Small intestine (tissue), 16 donors: ENCODE measurements around the gene OR1A1. TPM values are rescaled to one million over a fixed set of nuclear protein-coding genes. Genes with fewer than 3 reads are reported as not detected.
"Not testable (repeated sequence)": the region's sequence is repeated elsewhere in the genome, so short reads cannot be mapped to it uniquely, and the experiment has no call there.

Source experiments
- DNase-seq, 2 donors: peaks; one replicate each; pipeline versions ENCODE4 v3.0.0 to v3.0.0-alpha.2; 2013
- FAIRE-seq: peaks from 2 replicates; lab custom pipeline; 2012; peaks lifted over from hg19 to GRCh38; lab: Jason Lieb, UNC
- H3K27ac ChIP-seq, 3 donors: one replicate each; pipeline ENCODE4 v1.5.1; 2013; ENCODE audit warnings: low read length in 2 of 3, mild to moderate bottlenecking in 2 of 3, control low read depth in 1 of 3, inconsistent platforms in 1 of 3, low read depth in 1 of 3, moderate library complexity in 1 of 3
- H3K27me3 ChIP-seq, 3 donors: one replicate each; pipeline ENCODE4 v1.6.1; 2013; ENCODE audit warnings: low read length in 3 of 3, inconsistent platforms in 1 of 3; ENCODE audit not compliant: control insufficient read depth in 3 of 3, insufficient read depth in 3 of 3
- H3K36me3 ChIP-seq, 3 donors: one replicate each; pipeline ENCODE4 v1.6.1; 2013; ENCODE audit warnings: low read length in 3 of 3, inconsistent platforms in 1 of 3, low read depth in 1 of 3, mild to moderate bottlenecking in 1 of 3, moderate library complexity in 1 of 3; ENCODE audit not compliant: control insufficient read depth in 3 of 3, insufficient read depth in 2 of 3
- H3K4me1 ChIP-seq, 3 donors: one replicate each; pipeline ENCODE4 v1.6.1; 2013; ENCODE audit warnings: low read length in 2 of 3, inconsistent platforms in 1 of 3, low read depth in 1 of 3, mild to moderate bottlenecking in 1 of 3, moderate library complexity in 1 of 3; ENCODE audit not compliant: control insufficient read depth in 3 of 3, insufficient read depth in 2 of 3
- H3K4me3 ChIP-seq, 3 donors: one replicate each; pipeline ENCODE4 v1.5.1; 2013; ENCODE audit warnings: low read length in 3 of 3, control low read depth in 1 of 3, inconsistent platforms in 1 of 3, low read depth in 1 of 3, mild to moderate bottlenecking in 1 of 3, moderate library complexity in 1 of 3
- H3K9me3 ChIP-seq, 2 donors: one replicate each; pipeline ENCODE4 v1.6.1; 2013; ENCODE audit warnings: low read depth in 1 of 2, low read length in 1 of 2; ENCODE audit not compliant: control insufficient read depth in 2 of 2, insufficient read depth in 1 of 2
- WGBS, 3 donors: extraction: QIAGEN DNeasy Blood & Tissue Kit; methylation state at CpG; one replicate each; pipeline ENCODE4 v1.1.7; 2013; 5-methylcytosine and 5-hydroxymethylcytosine counted together
- long read RNA-seq, 10 donors: transcript quantifications; one replicate each; lab custom pipeline, GENCODE V29; 2026
- polyA plus RNA-seq, 4 donors: library from polyadenylated mRNA; stranded (reverse) in 3 of 4; unstranded in 1 of 4; fragments of 200-250 nt in 3 of 4; fragments of 120-200 nt in 1 of 4; gene quantifications; one replicate each; pipeline versions ENCODE4 v1.2.1 to v1.2.3, GENCODE V29; 2013
- donor health status: healthy with polysubstance abuse.
- donor health status: control.
- donor health status: control.
- donor health status: Bipolar disorder and iron deficiency.
- donor health status: healthy.

OR1A1 gene, protein sequence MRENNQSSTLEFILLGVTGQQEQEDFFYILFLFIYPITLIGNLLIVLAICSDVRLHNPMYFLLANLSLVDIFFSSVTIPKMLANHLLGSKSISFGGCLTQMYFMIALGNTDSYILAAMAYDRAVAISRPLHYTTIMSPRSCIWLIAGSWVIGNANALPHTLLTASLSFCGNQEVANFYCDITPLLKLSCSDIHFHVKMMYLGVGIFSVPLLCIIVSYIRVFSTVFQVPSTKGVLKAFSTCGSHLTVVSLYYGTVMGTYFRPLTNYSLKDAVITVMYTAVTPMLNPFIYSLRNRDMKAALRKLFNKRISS
- polyA plus RNA-seq = not detected
- long read RNA-seq, donor 1 = 0 reads
- long read RNA-seq, donor 2 = 0 reads
- long read RNA-seq, donor 3 = 0 reads
- long read RNA-seq, donor 4 = 0 reads
- long read RNA-seq, donor 5 = 0 reads
- long read RNA-seq, donor 6 = 0 reads
- long read RNA-seq, donor 7 = 0 reads
- long read RNA-seq, donor 8 = 0 reads
- long read RNA-seq, donor 9 = 0 reads
- long read RNA-seq, donor 10 = 0 reads

DNA sequence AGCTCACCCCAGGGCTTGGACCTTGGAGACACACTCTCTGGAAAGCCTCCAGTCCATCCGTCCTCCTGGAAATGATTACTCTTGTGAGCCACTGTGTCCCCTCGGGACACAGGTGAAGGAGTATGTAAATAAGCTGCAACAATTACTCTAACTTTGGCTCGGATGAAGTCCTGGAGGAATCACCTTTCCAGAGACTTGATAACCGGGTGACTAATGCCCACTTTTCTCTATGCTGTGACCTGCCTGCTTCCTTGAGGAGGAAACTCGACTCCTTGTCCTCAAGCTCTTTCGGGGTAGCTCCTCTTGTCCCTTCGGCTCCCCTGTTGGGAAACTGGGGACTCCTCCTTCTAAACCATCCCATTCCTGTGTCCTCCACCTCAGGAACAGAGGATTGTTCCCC, at the start of gene OR1A1:
TSS of gene OR1A1 (plus strand) at position 301 of the 400 bp plus-strand sequence. CDS start 7,954 bp downstream, outside the sequence.
- H3K4me1 ChIP-seq = no peaks in the 10 kb centered on the region
- H3K27ac ChIP-seq = no peak within 1 kb of the TSS
- H3K9me3 ChIP-seq = peaks cover under 1% of the 10 kb centered on the region in 2 donors
- no peaks in the 10 kb centered on the region for H3K36me3 ChIP-seq
- 55 to 77% (median 62%) methylated on average over 7 of the region's 7 CpGs for WGBS, 3 donors
- FAIRE-seq (no peak), DNase-seq (no peak)
- no peaks in the 10 kb centered on the region for H3K27me3 ChIP-seq
- no peak within 1 kb of the TSS for H3K4me3 ChIP-seq

DNA sequence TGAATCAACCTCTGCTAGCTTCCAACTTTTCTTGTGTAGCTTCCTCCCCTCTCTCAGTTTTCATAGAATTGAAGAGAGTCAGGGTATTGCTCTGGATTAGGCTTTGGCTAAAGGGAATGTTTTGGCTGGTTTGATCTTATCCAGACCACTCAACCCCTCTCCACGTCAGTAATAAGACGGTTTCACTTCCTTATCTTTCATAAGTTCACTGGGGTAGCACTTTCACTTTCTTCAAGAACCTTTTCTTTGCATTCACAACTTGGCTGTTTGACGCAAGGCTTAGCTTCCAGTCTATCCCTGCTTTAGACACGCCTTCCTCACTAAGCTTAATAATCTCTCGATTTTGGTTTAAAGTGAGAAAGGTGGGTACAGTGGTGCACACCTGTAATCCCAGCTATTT, 39.9 kb upstream of the OR1A1 start:
- peaks cover 0 to 11% (median 0%) of the 10 kb centered on the region in 3 donors for H3K27me3 ChIP-seq
- DNase-seq = peak in 1 of 2 donors; percentile 13
- peaks cover 0 to 5% of the 10 kb centered on the region in 2 donors for H3K9me3 ChIP-seq
- H3K27ac ChIP-seq = no peak overlapping the region
- WGBS, 3 donors = 18 to 42% (median 21%) methylated on average over 5 of the region's 5 CpGs
- H3K4me3 ChIP-seq = no peak overlapping the region
- no peaks in the 10 kb centered on the region for H3K36me3 ChIP-seq
- no peak for FAIRE-seq
- H3K4me1 ChIP-seq = no peaks in the 10 kb centered on the region

- Histone ChIP-seq H3K36me3 (no peaks in the 10 kb centered on the region), H3K4me1 (no peaks in the 10 kb centered on the region), H3K4me3 (no peak overlapping the region), H3K27me3 (no peaks in the 10 kb centered on the region), H3K9me3 (no peaks in the 10 kb centered on the region), H3K27ac (no peak overlapping the region)
- no peak for FAIRE-seq
- WGBS, 3 donors = 7 to 37% (median 23%) methylated on average over 4 of the region's 4 CpGs
- DNase-seq = no peak
These were observed 17.5 kb upstream of the OR1A1 start for GRCh38 chr17:3189961-3190360.

- DNase-seq = no peak
- peaks cover 0 to 2% (median 0%) of the 10 kb centered on the region in 3 donors for H3K27me3 ChIP-seq
- no peaks in the 10 kb centered on the region for H3K36me3 ChIP-seq
- FAIRE-seq = no peak
- no peaks in the 10 kb centered on the region for H3K4me1 ChIP-seq
- H3K9me3 ChIP-seq = peaks cover under 1 to 6% of the 10 kb centered on the region in 2 donors
- WGBS, 3 donors = 71 to 78% (median 76%) methylated on average over 4 of the region's 4 CpGs
- no peak within 1 kb of the TSS for H3K4me3 ChIP-seq
- no peak within 1 kb of the TSS for H3K27ac ChIP-seq
These were observed 10.2 kb upstream of the OR1A1 start, which contains the start of gene OR1A2 for GRCh38 chr17:3197219-3197618. TSS of gene OR1A2 (plus strand) at chr17:3197519. CDS start at chr17:3197519, 0 bp downstream.

DNA sequence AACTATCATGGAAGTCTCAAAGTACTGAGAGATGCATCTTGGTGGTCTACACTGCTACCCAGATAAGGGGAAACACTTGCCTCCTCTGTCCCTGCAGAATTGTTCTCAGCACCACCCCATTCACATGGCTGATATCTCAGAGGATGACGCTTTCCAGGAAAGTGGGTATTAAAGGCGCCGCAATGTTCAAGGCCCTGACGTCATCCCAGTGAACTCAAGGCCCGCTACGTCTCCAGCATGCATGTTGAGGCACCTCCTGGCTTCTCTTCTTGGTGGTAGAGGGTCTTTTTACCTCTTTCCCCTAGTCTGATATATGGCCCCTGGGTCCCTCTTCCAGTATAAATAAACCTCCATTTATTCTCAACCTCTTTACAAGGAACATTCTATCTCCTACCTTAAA, 1.0 kb downstream of the OR1A1 start:
- FAIRE-seq = no peak
- no peak overlapping the region for H3K4me3 ChIP-seq
- 85 to 92% (median 90%) methylated on average over 6 of the region's 6 CpGs for WGBS, 3 donors
- no peak overlapping the region for H3K27ac ChIP-seq
- no peak for DNase-seq
- H3K27me3 ChIP-seq = no peaks in the 10 kb centered on the region
- no peaks in the 10 kb centered on the region for H3K36me3 ChIP-seq
- H3K9me3 ChIP-seq = no peaks in the 10 kb centered on the region
- H3K4me1 ChIP-seq = no peaks in the 10 kb centered on the region

DNA sequence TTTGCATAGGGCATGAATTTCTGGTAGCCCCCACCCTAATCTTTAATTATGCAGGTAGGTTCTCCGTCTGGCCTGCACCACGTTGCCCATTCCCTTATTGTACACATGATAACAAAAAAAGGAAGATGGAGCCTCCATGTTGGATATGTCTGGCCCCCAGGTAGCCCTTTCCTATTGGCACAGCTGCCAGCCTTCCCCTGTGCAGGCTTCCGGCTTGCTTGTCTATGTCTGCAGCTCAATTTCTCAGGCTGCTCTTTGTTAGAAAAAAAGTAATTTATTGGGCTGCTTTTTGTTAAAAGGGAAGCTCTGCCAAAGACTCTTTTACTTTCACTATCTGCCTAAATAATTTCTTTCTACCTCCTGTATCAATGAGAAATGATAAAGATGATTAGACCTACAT, 5.5 kb downstream of the OR1A1 start:
- 70 to 80% (median 76%) methylated on average over 3 of the region's 3 CpGs for WGBS, 3 donors

GRCh38 chr17:3213587-3213986, 6.1 kb downstream of the OR1A1 start:
- H3K36me3 ChIP-seq = no peaks in the 10 kb centered on the region
- H3K4me3 ChIP-seq = no peak overlapping the region
- FAIRE-seq (no peak), DNase-seq (no peak)
- 60 to 65% (median 63%) methylated on average over 6 of the region's 6 CpGs for WGBS, 3 donors
- no peaks in the 10 kb centered on the region for H3K27me3 ChIP-seq
- no peaks in the 10 kb centered on the region for H3K9me3 ChIP-seq
- no peaks in the 10 kb centered on the region for H3K4me1 ChIP-seq
- no peak overlapping the region for H3K27ac ChIP-seq

More for the DNA sequence above, 5.5 kb downstream of the OR1A1 start:
- FAIRE-seq = no peak
- DNase-seq = no peak
- no peaks in the 10 kb centered on the region for H3K9me3 ChIP-seq
- H3K4me1 ChIP-seq = no peaks in the 10 kb centered on the region
- H3K27me3 ChIP-seq = no peaks in the 10 kb centered on the region
- H3K27ac ChIP-seq = no peak overlapping the region
- no peak overlapping the region for H3K4me3 ChIP-seq
- H3K36me3 ChIP-seq = no peaks in the 10 kb centered on the region

DNA sequence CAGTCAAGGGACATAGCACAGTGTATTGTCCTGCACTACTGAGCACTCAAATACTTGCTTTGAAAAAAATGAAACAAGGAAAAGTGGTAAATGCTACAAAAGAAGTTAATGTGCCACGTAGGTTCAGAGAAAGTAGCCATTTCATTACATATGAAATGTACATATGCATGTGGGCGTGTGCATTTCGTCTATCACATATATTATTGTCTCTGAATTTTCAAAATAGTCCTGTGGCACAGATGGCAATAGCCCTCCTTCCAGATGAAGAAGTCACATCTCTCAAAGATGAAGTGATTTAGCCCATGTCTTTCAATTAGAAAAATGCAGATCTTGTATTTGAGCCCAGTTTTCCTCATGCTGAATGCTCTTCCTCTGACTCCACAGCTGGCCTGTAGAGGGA, 12.5 kb downstream of the OR1A1 start:
- not testable (repeated sequence) for H3K4me3 ChIP-seq, H3K27ac ChIP-seq, DNase-seq, H3K4me1 ChIP-seq, FAIRE-seq, H3K27me3 ChIP-seq, H3K36me3 ChIP-seq, H3K9me3 ChIP-seq
- 64 to 72% (median 66%) methylated on average over 3 of the region's 3 CpGs for WGBS, 3 donors
